HG03469 (cell line): ENCODE measurements around the gene HCFC1.
"Not testable (repeated sequence)": the region's sequence is repeated elsewhere in the genome, so short reads cannot be mapped to it uniquely, and the experiment has no call there.

Experiments
- ATAC-seq: cut with Tn5 transposase; IDR thresholded peaks from one replicate; pipeline ENCODE4 v1.9.1; 2021; ENCODE audit warnings: mild to moderate bottlenecking, moderate library complexity, moderate number of reproducible peaks; ENCODE audit not compliant: unreplicated experiment

The HCFC1 gene

DNA sequence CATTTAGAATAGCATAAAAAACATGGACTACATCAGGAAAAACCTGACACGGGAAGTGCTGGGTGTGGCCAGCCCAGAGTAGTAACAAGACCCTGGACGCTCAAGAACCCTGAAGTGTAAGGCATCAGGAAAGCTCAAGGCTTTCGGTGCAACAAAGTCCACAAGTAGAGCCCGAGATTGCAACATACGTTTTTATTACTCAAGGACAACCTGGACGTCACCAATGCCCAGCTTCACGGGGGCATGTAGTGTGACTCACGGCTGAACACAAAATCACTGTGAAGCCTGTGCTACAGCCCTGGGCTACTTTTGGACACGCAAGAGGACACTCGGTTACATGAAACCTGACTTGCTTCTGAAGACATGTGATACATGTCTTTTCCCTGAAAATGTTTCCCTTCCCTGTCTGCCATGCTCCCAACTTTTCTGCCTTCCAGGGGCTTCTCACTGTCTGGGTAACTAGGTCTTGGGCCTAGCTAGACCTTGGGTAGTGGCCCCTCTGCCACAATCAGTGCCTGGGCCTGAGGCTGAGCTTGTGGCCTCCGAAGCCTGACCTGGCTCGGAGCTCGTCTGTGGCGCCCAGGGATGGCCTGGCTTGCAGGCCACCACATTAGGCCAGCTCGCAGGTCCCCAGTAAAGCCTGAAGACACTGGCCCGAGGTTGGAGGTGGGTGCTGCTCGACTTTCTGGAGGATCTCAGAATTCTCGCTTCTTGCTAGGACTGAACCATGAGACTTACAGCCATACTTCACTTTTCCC lies 38.9 kb upstream of the HCFC1 start:
- ATAC-seq, result no peak

DNA sequence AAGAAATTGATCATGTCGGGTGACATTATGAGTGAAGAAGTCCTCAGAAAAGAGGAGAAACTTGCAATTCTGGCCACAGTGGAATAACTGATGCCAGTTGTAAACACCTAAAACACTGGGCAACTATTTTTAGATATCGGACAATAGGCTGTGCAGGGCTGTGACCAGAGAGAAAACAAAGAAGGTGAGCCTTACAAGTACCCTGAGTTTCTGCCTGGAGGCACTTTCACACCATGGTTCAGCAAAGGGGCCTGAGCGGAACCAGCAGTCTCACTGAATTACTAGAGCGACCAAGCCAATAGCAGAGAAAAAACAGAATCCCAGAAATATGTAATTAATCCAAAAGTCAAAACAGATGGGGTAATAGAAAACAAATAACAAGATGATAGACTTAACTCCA lies 36.9 kb upstream of the HCFC1 start:
- ATAC-seq, result no peak

DNA sequence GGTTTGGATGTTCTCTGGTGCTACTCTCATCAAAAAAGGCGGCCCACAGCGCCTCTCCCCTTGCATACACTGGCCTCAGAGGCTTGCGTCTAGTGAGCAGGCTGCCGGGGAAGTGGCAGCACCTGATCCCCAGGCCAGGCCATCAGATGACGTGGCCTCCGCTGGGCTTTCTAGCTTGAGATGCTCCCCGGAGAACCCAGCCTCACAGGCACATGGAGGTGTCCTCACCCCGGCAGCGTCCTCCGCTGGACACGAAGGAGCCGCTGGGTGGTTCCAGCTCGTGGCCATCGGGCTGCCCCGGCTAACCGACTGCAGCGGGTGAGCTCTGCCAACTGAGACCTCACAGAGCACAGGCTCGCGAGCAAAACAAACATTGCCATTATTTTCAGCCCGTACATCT lies 35.3 kb upstream of the HCFC1 start:
- no peak for ATAC-seq

DNA sequence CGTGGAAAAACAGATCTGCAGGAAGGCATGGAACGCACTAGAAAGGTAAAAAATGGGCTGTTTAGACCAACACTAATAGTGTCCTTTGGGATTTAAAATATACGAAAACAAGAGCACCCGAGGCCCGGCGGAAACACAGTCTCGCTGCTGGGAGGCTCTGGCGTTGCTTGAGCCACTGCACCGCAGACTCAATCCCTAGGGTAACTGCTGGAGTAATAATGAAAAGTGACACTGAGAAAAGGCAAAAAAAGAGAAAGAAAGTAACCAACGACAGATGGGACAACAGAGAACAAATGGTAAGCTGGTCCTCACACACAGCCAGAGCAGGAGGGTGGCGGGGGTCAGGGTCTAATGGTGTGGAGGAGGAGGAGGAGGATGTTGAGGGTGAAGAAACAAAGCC lies 32.7 kb upstream of the HCFC1 start:
- ATAC-seq, result no peak

DNA sequence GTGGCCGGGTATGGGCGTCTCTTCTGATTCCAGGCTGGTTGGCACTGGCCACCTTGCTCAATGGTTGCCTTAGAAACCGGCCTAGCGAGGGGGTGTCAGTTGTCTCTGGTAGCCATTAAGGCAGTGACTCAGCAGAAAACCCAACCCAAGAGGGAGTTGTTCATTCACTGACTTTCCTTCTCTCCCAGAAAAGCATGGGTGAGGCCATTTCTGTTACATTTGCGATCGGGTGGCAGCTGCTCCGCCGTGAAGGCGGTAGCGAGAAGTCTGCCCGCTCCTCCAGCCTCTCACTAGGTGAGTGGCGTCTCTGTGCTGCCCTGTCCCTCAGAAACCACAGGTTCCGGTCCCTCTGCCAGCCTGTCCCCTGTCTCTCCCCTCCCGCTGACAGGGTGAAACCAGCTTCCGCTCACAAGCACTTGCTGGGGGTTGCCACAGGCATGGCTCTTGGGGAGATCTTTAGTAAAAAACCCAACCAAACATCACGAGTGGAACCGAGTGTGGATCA lies 30.6 kb upstream of the HCFC1 start:
- no peak for ATAC-seq

DNA sequence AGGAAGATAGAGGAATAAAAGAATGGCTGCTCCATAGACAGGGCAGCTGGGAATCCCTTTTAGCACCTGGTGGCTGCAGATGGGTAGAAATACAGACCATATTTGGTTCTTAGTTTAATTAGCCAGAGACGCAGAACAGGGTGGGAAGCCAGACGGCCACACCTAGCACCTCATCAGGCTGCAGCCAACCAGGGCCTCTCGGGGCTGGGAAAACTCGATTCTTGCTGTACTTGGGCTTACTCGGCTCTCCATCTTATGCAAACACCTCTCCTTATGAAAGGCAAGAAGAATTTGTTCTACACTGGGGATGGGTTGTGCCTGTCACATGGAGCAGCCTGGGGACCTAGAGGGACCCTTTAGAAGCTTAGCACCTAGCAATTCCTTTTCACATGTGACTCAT lies 28.4 kb upstream of the HCFC1 start:
- ATAC-seq, result no peak

DNA sequence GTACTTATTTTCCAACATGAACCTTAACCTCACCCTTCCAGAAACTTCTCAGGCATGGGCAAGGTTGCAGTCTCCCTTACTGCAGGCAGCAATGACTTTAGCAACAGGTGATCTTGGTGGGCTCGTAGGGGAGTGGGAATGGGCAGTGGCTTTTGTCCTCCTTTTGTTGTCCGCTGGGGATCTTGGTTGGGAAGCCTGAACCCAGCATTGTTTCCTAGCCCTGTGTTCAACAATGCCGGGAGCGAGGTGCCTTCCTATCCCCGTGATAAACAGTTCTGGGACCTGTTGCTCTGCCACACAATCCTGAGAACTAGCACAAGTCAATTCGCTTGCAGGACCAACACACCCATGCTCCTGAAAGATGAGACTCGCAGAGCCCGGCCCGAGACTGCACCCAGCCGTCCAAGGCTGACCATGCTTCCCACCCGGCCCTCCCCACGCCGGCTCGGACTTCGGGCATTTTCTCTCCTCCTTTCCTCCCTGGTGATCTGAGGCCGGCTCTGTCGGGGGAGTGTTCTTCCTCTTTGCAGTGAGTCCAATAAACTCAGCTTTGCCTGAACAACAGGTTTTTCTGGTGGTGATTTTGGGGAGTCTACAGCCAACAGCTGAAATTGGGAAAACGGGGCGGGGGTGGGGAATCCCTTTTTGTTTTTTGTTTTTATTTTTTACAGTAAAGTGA lies 27.9 kb upstream of the HCFC1 start:
- ATAC-seq, result no peak

DNA sequence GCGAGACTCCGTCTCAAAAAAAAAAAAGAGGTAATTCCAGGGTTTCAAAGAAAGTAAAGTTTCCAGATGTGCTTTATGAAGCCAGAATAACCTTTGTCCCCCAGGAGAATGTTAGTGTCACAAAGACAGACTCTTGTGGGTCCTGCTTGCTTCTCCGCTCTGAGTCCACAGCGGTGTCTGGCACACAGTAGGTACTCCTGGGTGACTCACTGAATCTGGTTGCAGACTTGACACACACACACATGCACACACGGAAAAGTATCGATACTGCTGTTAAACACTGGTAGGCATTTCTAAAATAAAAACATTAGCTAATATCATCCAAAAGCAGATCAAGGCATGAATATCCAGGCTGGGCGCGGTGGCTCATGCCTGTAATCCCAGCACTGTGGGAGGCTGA lies 23.9 kb upstream of the HCFC1 start:
- no peak for ATAC-seq

DNA sequence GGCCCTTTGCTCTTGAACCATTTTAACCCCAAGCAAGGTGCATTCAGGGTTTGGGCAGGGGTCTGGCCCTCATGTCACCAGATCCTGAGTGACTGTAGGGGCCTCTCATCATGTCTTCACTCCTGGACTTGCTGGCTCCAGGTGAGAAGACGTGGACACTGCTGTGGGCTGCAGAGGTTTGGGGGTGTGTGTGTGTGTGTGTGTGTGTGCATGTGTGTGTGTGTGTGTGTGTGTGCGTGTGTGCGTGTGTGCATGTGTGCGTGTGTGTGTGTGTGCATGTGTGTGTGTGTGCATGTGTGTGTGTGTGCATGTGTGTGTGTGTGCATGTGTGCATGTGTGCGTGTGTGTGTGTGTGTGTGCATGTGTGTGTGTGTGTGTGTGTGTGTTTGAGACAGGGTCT lies 22.8 kb upstream of the HCFC1 start:
- ATAC-seq, result not testable (repeated sequence)

DNA sequence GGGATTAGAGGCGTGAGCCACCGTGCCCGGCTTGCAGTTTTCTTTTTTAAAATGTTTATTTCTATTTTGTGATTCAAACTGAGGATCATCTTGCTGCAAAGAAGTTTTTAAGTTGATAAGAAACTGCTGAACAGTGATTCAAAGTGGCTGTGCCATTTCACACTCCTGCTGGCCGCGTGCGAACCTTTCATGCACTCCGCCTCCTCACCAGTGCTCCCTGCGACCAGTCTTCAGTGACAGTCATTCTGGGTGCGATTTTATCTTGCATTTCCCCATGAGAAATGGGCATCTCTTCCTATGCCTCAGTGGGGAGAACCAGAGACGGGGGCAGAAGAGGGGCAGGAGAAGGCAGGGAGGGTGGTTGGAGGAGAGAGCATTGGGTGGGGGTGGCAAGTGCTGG lies 22.4 kb upstream of the HCFC1 start:
- no peak for ATAC-seq

DNA sequence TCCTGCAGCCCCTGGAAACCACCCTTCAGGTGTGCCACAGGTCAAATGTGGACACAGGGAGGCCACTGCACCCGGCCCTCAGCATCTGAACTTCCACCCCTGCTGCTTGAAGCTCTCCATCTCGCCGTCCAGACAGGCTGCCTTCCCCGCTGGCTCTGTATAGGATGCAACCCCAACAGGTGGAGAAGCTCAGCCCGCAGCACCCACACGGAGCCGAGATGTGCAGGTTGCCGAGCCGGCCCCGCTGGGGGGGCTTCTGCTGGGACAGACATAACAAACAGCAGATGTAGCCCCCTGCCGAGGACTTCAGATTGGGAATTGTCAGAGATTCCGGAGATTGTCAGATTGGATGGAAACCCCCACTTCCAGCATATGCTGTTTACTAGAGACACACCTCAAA lies 21.5 kb upstream of the HCFC1 start:
- ATAC-seq, result no peak

DNA sequence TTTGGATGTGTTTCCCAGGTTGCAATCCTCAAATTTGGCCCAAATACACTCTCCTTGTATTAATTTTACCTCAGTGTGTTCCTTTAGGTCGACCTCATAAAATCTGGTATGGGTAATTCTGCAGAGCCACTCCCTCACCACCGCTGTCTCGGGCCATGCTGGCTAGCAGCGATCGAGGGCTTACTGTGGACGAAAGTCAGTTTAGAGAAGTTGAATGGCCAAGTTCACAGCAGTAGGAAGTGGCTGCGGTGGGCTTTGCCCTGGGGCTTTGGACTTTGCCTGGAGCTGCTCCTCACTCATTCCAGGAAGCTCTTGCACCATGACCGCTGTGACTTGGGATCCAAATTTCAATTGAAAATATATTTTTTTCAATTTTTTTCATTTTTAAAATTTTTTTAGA lies 20.6 kb upstream of the HCFC1 start:
- ATAC-seq, result no peak

DNA sequence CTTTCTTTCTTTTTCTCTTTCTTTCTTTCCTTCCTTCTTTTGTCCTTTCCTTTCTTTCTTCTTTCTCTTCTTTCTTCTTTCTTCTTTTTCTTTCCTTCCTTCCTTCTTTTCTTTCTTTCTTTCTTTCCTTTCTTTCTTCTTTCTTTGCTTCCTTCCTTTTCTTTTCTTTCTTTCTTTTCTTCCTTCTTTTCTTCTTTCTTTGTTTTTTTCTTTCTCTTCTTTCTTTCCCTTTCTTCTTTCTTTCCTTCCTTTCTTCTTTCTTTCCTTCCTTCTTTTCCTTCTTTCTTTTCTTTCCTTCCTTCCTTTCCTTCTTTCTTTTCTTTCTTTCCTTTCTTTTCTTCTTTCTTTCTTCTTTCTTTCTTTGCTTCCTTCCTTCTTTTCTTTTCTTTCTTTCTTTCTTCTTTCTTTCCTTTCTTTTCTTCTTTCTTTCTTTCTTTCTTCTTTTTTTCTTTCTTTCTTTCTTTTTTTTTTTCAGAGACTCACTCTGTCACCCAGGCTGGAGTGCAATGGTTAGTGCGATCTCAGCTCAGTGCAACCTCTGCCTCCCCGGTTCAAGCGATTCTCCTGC lies 19.5 kb upstream of the HCFC1 start:
- no peak for ATAC-seq

DNA sequence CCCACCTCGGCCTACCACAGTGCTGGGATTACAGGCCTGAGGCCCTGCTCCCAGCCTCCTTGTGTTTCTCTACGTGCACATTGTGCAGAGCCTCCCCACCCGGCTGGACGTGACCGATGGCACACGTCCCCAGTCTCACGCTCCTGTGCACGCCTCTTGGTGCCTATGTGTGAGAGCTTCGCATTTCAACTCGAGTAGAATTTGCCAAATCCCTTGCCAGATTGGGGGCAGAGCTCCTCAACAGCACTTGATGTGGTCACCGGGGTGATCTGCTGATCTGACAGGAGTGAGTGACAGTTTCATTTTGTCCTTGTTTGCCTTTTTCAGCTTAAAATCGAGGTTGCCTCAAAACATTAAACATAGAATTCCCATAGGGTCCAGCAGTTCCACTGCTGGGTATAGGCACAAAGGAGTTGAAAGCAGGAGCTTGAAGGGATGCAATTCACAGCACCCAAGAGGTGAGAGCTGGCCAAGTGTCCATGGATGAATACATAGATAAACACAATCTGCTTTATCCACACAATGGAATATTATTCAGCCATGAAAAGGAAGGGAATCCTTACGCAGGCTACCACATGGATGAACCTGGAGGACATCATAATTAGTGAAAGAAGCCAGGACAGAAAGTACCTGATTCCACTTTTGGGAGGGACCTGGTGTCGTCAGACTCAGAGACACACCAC lies 18.5 kb upstream of the HCFC1 start:
- ATAC-seq, result no peak

DNA sequence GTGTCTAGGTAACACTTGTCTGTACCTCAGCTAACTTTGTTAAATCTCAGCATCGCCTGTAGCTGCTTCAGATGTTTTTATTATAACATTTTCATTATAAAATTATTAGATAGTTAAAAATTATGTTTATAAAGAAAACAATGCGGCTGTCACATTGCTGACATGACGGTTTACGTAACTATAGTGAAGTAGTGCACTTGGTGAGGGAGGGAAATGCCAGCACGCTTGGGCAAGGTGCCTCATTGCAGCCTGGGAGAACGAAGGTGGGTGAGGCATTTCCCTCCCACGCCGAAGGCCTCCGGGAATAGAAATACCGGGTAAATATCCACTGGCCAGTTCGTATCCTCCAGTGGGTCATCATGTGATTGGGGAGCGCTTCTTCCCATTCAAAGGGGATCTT lies 16.9 kb upstream of the HCFC1 start:
- no peak for ATAC-seq

DNA sequence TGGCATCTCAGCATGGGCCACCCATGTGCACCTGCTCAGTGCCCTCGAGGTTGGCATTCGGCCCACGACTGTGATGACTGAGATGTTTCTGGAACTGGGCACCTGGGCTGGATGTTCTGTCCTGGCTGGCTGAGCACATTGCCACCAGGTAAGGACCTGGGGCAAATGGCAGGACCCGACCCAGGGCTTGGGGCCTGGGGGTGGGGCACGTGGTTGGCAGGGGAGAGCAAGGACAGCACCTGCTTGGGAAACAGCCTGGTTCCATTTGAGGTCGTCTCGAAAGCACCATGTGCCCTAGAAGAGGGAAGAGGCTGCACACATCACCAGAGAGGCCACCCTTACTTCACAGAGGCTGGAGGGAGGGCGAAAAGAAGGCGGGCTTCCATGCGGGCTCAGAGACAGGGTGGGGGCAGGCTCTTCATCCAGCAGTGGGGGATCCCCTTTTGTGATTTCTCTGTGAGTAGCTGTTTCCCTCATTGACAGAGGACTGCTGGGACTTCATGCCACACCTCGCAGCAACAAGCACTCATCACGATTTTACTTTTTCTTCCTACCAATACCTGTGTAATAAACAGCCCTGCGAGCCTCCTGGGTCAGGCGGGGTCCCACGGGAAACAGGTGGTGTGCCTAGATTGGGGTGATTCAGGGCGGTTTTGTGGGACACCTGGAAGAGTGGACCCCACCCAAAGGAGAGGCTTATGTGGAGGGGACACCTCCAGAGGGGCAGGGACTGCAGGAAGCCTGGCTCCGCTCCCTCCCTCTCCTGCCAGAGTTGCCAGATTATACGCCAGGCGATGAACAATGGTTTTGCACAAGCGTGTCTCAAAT lies 12.9 kb upstream of the HCFC1 start:
- no peak for ATAC-seq

DNA sequence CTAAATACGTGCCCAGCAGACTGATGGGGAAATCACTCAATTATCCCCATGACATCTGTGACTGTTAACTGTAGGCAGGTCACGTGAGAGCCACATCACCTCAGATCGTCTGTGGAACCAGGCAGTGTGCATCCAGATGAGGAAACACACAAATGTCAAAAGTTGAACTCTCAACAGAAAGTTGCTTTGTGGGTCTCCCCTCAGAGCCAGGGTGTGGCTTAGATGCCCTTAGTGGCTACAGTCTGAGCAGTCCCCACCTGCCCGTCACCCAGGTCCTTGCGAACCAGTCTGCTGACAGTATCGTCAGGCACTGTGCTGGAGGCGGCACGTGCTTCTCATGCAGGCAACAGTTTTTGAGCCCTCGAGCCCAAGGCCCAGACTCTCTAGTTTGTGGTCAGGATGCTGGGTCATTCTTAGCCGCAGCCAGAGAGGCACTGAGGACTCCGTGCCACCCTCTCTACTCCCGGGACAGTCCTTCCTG lies 11.7 kb upstream of the HCFC1 start:
- no peak for ATAC-seq

DNA sequence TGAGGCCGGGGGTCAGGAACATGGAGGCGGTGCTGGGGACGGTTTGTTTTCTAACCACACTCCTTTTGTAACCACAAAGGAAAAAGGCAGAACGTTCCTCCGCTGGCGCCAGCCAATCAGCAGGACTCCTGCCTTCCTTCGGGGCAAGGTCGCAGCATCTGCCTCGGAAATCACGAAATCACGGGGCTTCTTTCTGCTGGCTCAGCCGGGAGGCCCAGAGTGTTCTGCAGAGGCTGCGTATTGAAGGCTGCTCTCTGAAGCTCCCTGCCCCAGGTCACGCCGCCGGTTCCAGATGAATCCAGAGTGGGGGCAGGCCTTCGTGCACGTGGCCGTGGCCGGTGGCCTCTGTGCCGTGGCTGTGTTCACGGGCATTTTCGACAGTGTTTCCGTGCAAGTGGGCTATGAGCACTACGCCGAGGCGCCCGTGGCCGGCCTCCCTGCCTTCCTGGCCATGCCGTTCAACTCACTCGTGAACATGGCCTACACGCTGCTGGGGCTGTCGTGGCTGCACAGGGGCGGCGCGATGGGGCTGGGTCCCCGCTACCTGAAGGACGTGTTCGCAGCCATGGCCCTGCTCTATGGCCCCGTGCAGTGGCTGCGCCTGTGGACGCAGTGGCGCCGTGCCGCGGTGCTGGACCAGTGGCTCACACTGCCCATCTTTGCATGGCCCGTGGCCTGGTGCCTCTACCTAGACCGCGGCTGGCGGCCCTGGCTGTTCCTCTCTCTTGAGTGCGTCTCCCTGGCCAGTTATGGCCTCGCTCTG lies 10.3 kb upstream of the HCFC1 start:
- no peak for ATAC-seq

DNA sequence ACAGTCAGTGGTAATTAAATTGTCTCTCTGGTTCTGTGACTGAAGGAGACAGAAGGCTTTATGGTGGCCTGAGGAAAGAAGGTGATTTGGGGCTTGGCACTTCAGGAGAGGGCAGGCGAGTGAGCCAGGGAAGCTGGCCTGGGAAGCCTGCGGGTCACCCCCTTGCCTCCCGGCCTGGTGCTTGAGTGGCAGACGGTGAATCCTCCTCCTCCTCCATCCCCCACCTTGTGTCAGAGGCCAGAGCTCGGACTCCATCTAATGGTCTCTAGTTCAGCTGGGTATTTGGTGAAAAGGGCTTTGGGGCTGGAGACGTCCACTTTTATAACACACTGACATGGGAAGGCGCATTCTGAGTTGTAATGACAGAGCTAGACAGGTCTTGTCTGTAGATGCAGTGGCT lies 9.6 kb upstream of the HCFC1 start:
- ATAC-seq, result no peak

DNA sequence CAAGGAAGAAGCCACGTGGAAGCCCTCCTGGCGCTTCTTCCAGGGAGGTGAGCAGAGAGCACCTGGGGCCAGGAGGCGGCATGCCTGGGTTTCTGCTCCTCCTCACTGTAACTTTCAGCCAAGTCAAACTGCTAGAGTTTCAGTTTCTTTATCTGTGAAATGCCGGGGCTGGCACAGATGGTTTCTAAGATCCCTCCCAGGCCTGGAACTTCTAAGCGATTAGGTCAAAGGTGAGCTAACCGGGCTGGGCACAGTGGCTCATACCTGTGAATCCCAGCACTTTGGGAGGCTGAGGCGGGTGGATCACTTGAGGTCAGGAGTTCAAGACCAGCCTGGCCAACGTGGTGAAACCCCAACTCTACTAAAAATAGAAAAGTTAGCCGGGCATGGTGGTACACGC lies 8.8 kb upstream of the HCFC1 start:
- not testable (repeated sequence) for ATAC-seq
